ENCODE data around the gene CARMIL1.

The CARMIL1 gene

DNA sequence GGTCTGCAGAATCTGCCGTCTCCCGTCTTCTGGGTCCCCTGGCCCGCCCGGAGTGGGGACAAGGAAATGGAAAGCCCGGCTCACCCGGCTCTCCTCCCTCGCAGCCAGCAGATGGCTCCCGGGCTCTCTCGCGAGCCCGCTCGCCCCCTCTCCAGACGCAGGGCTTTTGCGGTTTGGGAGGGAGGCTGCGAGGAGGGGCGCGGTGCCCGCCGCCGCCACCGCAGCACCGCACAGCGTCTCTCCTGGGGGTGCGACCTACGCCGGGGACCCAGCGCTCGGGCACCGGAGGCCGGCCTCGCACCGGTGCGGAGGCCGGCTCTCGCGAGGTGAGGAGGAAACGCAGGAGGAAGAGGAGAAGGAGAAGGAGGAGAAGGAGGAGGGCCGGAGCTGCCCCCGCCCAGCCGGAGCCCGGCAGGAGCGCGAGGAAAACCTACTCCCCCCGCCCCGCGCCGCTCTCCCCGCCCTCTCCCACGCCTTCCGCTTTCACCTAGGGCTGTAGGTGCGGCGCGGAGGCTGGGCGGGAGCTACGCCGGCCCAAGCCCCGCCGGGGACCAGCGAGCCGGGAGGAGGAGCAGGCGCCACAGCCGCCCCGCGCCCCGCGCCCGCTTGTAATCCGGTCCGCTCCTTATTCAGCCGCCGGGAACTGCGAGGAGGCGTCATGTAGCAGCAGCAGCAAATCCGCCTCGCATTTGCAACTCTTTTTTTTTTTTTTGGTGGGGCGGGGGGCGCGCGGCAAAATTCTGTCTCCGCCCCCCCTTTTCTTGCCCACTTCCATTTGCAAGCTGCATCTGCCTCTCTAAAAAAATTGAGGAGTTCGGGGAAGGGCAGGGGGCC lies at the start of gene CARMIL1:
CARMIL1 (plus strand) TSS at position 461 of the 834 bp plus-strand sequence. CDS start 422 bp downstream, outside the sequence.
- no peak for FAIRE-seq
- peak; percentile 80 for DNase-seq (ENCODE audit: insufficient read length, low spot score)

DNA sequence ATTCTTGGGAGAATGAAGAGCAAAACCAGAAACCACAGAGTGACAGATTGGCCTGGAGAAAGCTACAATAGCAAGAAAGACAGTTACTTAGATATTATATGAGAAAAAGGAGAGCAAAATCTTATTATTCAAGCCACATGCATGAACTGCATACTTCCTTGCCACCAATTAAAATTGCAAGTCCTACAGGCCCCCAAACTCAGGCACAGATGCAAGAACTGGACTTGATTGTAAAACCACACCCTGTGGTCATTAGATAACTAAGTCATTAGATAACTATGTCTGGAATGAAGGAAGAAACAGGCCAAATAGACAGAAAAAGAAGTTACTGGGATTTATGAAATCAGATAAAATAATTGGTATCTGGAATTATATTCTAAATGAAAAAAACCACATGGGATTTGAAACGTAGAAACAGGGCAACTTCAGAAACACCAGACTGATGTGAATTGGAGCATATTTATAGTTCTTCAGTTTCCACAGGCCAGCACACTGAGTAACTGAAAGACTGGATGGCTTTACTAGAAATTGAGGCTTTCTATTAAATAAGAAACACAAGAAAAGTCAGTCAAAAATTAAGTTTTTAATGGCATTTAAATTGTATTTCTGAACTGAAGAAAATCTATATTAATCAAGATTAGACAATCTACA lies 49.4 kb upstream of the CARMIL1 start:
- DNase-seq (ENCODE audit: insufficient read length, low spot score): peak; percentile 65
- no peak for FAIRE-seq

DNA sequence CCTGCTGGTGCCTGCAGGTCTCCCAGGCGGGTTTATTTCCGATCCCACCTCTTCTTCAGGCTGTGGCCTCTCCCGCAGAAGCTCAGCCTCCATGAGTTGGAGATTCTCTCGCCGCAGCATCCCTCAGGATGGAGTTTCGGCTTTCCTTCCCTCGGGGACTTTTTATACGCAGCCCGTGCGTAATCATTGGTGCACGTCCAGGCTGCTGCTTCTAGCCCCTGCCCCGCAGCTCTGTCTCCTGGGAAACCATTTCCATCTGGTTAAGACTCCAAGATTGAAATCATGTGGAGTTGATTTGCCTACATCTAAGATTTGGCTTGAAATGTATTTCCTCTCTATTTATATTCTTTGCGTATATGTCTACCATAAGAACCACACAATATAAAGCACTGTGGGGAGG lies 46.7 kb upstream of the CARMIL1 start:
- no peak for DNase-seq (ENCODE audit: insufficient read length, low spot score)
- FAIRE-seq: no peak

DNA sequence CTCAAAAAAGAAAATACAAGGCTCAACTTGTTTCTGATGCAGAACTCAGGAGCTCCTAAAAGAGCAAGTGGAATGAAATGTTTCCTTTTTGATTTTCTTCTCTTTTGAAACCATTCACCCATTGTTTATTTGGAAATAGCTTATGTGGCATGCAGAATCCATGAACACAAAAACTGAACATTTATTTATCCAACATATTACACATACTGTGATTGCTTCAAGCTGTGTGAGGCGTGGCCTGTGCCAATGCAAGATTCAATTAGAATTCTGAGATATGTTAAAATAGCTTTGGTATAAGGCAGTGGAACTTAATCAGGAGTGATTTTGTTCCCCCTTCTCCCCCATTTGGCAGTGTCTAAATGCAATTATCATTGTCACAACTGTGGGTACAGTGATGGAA lies 45.9 kb upstream of the CARMIL1 start:
- DNase-seq (ENCODE audit: insufficient read length, low spot score) (no peak), FAIRE-seq (no peak)

DNA sequence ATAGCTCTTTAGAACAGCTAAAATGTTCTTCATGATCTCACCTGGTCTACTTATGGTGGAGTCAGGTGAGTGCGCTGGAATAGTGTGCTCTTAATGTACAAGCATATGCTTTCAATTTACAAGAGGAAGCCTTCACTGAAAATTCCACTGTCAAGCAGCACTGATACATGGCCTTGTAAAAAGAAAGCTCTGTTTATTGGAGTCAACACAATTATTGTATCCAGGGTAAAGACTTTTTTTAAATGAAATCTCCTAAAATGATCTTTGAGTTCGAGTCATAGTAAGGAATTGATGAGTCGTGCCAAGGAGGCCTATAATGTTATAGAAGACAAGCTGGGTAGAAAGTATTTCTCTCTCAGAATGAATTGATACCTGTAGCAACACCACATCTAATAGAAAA lies 41.6 kb upstream of the CARMIL1 start:
- FAIRE-seq (no peak), DNase-seq (ENCODE audit: insufficient read length, low spot score) (no peak)

DNA sequence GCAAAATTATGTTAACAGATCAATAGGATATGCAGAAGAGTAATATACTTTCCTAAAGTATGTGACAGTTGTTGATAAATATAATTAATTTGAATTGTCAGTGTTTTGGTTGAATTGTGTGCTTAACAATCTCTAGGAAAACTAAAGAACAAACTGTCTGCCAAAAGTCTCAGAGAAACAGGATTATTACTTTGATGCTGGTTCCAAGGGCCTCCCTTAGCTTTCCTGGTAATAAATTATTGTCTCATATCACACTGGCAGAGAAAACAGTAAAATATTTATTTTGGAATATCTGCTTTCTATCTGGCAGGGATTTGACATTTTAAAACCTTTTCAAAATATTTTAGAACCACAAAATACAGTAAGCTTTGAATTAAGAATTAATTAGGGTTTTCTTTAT lies 40.1 kb upstream of the CARMIL1 start:
- FAIRE-seq (no peak), DNase-seq (ENCODE audit: insufficient read length, low spot score) (no peak)

- DNase-seq (ENCODE audit: insufficient read length, low spot score): no peak
- no peak for FAIRE-seq
Observed at GRCh38 chr6:25239498-25239897, 39.7 kb upstream of the CARMIL1 start.

- FAIRE-seq (no peak), DNase-seq (ENCODE audit: insufficient read length, low spot score) (no peak)
Observed at GRCh38 chr6:25242567-25242966, 36.6 kb upstream of the CARMIL1 start.

DNA sequence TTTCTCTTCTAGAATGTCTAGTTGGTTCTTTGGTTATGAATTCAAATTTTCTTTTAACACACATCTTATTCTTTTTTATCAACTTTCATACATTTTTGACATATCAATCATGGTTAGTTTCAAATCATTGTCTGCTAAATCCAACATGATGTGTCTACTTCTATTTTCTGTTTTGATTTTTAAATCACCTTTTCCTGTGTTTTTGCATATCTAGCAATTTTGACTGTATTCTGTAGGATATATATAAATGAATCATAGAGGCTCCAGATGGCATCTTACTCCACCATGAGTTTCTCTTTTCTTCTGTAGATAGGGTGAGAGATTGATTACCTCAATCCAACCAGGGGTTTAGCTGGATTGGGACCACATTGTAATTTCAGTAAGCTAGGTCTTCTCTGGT lies 34.3 kb upstream of the CARMIL1 start:
- no peak for FAIRE-seq

DNA sequence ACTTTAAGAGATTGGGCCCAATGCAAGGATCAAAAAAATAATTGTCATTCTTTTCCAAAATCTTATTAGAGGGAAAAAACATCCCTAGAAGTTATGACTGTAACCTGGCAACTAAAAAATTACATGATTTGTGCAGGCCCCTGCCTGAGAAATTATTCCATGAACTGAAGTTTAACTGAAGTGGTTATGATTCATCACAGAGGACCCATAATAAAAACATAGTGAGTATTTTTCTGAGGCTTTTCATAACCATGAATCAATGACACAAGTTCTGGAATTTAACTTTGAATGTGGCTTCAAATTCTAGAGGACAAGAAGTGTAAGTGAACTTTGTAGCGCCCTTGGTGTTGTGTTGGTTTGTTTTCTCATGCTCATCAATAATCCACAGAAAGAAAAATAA lies 31.1 kb upstream of the CARMIL1 start:
- DNase-seq (ENCODE audit: insufficient read length, low spot score) (peak; percentile 38), FAIRE-seq (no peak)

More for the DNA sequence above, 34.3 kb upstream of the CARMIL1 start:
- no peak for DNase-seq (ENCODE audit: insufficient read length, low spot score)

- DNase-seq (ENCODE audit: insufficient read length, low spot score) (no peak), FAIRE-seq (peak; percentile 85)
Observed at GRCh38 chr6:25249133-25249532, 30.0 kb upstream of the CARMIL1 start.

DNA sequence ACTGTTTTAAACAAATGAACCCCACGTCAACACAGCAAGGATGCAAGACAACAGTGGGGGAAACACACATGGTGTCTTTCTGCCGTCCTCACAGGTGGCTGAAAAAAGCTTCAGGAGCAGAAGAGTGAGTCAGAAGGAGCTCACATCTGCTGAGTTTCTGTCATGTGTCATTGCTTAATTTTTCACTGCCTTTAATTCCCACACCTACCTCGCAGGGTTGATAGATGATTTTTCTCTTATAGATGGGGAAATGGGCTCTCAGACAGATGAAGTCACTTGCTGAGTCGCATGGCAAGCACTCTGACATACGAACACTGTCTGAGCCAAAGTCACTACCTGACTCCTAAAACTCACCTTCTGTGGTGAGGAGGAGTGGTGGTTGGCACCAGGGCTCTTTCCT lies 28.3 kb upstream of the CARMIL1 start:
- FAIRE-seq: peak; percentile 55

DNA sequence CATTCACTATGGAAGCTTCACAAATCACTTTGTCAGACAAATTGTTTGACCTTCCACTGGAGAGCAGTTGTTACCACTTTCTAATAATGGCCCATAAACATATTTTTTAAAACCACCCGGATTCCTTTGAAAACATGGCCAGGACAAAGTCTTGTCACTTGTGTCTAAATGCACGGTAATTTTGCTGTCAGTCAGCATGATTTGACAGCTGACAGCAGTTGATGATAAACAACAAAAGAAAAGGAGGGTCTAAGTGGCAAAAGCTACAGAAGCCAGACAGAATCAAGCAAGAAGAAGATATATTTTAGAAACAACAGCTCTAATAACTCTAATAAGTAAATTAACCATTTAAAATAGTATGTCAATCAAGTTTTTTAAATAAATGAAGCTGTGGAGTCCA lies 27.7 kb upstream of the CARMIL1 start:
- FAIRE-seq (no peak), DNase-seq (ENCODE audit: insufficient read length, low spot score) (no peak)

More for the DNA sequence above, 28.3 kb upstream of the CARMIL1 start:
- no peak for DNase-seq (ENCODE audit: insufficient read length, low spot score)

- DNase-seq (ENCODE audit: insufficient read length, low spot score) (no peak), FAIRE-seq (no peak)
Observed at GRCh38 chr6:25253351-25253750, 25.8 kb upstream of the CARMIL1 start.

GRCh38 chr6:25254671-25255070 lies 24.5 kb upstream of the CARMIL1 start:
- FAIRE-seq: no peak

GRCh38 chr6:25257686-25258348 lies 21.4 kb upstream of the CARMIL1 start:
- DNase-seq (ENCODE audit: insufficient read length, low spot score) (no peak), FAIRE-seq (no peak)

More at GRCh38 chr6:25254671-25255070, 24.5 kb upstream of the CARMIL1 start:
- no peak for DNase-seq (ENCODE audit: insufficient read length, low spot score)

DNA sequence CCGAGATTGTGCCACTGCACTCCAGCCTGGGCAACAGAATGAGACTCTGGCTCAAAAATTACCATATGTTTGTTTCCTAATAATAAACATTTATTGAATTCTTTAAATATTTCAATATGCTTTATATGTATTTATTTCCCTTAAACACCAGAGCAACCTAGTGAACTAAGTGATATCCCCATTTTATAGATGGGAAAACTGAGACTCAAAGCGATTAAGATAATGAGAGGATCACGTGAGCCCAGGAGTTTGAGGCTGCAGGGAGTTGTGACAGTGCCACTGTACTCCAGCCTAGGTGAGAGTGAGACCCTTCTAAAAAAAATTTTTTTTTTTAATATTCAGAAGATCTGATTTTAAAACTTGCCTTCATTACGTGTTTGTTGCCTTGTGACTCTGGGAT lies 19.4 kb upstream of the CARMIL1 start:
- no peak for FAIRE-seq
- no peak for DNase-seq (ENCODE audit: insufficient read length, low spot score)

- DNase-seq (ENCODE audit: insufficient read length, low spot score) (peak; percentile 85), FAIRE-seq (peak; percentile 51)
Observed at GRCh38 chr6:25263657-25264056, 15.5 kb upstream of the CARMIL1 start.

- no peak for FAIRE-seq
- no peak for DNase-seq (ENCODE audit: insufficient read length, low spot score)
Observed at GRCh38 chr6:25266456-25267100, 12.6 kb upstream of the CARMIL1 start.

DNA sequence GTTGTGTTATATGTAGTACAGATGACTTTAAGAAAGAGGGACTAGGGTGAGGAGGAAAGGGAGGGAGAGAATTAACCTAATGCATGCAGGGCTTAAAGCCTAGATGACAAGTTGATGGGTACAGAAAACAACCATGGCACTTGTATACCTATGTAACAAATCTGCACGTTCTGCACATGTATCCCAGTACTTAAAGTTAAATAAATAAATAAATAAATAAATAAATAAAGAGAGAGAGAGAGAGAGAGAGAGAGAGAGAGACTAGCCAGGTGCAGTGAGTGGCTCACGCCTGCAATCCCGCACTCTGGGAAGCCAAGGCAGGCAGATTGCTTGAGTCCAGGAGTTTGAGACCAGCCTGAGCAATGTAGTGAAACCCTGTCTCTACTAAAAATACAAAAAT lies 11.5 kb upstream of the CARMIL1 start:
- FAIRE-seq: no peak
- DNase-seq (ENCODE audit: insufficient read length, low spot score): no peak

GRCh38 chr6:25270559-25270958 lies 8.6 kb upstream of the CARMIL1 start:
- DNase-seq (ENCODE audit: insufficient read length, low spot score): no peak
- no peak for FAIRE-seq

Data from HTR-8/SVneo (cell line).